GM19193 (cell line): ENCODE results near the gene FEV.

Experiments
- POLR2A ChIP-seq: IDR thresholded peaks from 4 replicates; pipeline ENCODE4 v1.6.1; 2011; ENCODE audit not compliant: insufficient read depth, insufficient read length; ENCODE audit errors: extremely low read depth

The FEV gene

DNA sequence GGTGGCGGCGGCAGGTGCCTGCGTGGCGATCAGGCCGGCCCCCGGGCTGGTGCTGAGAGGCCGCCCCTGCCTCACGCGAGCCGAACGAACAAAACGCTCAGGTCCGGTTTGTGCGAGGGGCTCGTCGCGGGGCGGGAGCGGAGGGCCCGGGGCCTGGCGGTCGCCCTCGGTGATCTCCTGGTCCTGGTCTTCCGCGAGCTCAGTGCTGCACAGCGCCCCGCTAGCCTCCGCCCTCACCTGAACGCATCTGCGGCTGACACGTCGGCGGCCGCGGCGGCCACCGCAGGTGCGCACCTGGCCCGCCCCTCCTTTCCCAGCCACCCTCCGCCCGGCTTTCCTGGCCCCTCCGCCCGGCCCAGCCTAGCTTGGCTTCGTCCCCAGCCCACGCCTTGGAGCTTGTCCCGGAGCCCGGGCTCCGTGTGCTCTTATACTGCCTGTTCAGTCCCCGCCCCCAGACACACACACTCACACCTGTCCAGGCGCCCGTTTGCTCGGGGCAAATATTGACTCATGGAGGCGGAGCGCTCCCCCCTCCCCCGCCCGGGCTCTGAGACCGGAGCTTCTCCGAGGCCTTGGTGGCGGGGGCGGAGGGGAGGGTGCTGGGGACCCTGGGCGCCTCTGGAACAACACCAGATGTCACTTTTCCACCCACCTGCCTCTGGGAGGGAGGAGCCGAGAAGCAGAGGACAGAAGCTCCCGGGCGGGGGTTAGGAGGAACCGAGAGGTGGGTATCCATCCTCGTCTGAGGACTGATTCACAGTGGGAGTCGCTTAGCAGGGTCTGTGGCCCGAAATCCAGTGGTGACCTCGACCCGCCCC, 16.8 kb upstream of the FEV start:
- TF ChIP-seq POLR2A, result no peak

DNA sequence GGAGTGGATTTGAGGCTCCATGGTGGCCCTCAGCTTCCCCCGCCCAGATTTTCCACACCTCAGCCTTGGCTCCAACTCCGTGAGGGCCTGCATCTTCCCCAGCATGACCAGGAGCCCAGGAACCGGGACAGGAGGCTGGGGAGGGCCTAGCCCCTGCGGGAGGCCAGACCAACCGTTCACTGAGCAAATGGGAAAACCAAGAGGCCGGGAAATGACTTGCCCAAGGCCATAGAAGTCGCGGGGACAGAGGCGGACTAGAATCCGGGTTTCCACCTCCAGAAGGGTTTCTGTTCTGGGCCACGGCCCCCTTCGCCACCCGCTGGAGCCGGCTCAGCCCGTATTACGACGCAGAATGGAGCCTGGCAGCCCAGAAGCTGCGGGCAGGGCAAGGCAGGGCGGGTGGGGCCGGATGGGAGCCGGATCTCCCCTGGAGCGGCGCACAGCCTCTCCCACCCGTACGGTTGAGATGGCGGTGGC, 16.2 kb upstream of the FEV start:
- no peak for TF ChIP-seq POLR2A

DNA sequence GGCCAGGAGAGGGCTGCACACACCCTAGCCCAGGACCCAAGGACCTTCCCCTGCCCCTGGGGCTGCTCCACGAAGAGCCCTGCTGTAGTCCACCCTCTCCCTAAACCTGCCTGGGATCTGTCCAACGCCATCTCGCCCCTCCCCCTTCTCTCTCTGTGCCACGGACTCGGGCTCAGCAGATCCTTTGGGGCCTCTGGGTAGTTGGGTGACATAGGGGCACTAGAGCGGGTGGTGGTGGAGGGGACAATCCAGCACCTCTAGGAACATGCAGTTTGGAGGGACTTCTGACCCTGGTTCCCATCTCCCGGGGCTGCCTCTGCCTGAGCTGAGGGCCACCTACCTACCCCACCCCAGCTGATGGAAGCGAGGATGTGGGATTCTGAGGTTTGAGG, 15.6 kb upstream of the FEV start:
- no peak for TF ChIP-seq POLR2A

DNA sequence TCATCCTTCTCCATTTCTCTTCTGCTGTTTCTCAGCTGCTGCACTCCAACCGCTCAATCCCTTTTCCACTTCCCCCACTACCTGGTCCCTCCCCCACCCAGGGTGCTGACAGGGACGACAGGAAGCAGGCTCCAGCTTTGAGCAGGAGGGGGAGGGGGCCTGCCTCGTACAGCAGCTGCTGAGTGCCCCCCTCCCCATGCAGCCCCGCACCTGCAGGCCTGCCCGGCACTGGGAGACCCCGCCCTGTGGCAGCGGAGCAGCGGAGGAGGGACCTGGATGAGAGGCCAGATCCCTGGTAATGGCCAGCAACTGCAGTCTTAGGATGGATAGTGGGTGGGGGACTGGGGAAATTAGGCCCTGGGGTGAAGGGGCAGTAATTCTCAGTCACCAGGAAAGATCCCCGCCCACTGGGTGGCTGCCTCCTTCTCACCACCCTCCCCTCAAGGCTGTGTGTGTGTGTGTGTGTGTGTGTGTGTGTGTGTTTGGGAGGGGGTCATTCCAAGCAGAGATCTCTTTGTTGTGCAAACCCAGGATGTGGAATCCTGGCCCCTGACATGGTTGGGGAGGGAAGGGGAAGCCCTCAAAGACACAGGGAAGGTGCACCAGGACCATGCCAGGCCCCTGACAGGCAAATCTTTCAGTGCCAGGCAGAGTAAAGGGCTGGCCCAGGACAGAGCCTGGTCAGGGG, 15.0 kb upstream of the FEV start:
- no peak for TF ChIP-seq POLR2A

DNA sequence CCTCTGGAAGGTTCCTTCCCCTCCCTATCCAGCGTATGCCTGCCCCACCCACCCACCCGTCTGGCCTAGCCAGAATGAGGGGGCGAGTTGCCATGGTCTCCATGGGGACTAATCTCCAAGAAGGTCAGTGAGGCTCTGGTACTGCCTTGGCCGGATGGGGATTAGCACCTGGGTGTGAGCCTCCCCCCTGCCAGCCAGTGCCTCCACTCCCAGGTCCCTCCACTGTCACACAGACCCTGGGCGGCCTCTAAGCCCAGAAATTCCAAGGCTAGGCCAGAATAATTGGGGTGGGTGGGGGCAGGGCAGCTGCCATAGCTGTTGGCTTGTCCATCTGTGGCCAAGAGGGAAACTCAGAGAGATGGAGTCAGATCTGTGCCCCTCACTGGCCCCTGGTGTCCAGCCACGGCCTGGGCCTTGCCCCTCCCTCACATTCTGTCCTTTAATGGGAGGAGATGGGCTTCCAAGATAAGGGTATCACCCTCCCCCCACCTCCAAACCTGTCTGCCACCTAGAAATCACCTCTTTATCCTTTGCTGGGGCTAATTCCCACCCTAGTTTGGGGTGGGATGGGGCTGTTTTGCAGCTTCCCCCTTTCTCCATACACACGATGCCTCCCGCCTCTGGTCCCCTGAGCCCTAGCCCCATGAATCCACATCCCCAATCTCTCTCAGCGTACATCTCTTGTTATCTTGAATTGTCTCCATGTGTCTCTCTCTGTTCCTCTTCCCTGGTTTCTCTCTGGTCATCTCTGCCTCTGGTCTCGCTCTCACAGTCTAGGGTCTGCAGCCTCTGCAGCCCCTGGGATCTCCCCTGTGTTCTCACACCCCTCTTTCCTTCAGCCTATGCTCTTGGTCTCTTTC, 14.3 kb upstream of the FEV start:
- no peak for TF ChIP-seq POLR2A

DNA sequence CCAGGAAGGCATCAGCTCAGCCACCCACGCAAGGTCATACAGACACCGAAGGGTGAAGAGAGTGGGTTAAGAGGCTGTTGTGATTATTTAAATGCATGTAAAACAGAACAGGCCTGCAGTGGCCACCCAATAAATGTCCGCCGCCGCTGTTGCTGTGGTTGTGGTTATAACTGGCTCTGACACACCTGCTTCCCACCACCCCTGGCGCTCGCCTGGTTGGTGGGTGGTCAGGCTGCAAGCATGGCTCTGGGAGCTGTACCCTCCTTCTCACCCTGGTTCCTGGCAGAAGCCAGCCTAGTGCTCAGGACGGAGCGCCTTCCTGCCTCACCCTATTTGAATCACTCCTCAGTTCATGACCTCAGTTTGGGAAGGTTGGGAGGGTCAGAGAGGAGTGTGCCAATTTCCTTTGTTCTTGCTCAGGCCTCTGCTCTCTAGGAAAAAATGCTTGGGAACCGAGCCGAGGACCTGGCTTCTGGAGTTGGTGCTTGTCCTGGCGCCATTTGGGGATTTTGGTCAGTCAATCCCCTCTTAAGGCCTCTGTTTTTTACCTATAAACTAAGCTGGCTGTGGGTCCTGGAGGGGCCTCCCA, 13.5 kb upstream of the FEV start:
- TF ChIP-seq POLR2A, result no peak

DNA sequence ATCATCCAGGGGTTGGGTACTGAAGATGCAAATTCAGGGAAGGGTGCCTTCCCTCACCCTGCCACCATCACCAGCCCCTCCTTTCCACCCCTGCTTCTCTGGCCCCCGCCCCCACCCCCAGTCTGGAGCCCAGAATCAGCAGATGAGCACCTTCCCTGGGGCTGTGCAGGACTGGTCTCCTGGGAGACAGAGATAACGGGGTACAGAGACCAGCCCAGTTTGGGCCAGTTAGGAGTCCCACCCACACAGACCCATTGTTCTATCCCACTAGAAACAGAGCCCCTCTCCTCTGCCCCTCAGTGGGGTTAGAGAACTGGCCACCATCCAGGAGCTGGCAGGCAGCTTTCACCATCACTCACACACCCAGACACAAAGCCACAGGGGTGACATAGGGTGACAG, 12.7 kb upstream of the FEV start:
- no peak for TF ChIP-seq POLR2A

DNA sequence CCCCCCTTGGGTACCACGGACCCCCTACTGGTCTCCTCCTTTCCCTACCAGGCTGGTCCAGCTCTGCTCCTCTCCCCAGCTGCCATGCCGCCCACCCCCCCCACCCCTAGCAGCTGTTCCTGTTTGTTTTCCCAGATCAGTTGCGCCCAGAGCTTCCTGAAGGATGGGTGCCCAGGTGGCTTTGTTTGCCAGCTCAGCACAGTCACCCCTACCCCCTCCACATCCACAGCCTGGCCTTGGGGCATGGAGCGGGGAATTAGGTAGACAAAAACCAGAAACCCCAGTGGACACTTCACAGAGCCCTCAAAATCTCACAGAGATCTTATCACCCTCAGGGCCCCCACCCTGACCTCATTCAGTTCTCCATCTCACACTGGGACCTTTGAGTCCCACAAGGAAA, 12.0 kb upstream of the FEV start:
- no peak for TF ChIP-seq POLR2A

DNA sequence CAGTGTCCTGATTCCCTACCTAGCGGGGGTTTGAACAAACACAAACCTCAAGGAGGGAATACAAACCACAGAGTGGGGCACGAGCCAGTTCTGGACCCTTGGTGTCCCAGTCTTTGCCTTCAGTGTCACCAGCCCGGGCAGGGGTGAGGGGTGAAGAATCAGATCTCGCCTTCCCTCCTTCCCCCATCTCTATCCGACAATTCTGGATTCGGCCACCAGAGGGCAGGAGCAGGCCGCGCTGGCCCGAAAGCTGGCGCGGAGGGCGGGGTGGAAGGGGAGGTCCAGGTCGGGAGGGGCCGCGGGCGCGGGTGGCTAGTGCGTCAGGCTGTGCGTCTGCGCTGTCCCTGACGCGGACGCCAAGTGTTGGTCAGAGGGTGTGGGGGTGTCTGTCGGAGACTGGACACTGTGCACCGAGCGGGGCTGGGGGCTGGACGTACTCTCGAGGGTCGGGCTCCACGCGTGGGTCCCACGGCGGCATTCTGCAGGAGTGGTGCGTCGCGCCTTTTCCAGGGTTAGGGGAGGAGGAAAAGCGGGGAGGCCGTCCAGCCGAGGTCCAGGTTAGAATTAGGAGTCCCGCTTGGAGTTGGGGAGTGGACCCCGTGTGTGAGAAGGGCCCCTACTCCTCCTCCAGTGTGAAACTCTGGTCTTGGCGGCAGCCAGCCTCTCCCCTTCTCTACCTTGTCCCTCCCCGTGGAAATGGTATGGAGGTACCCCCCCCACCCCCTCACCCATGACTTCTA, 11.2 kb upstream of the FEV start:
- TF ChIP-seq POLR2A, result no peak

DNA sequence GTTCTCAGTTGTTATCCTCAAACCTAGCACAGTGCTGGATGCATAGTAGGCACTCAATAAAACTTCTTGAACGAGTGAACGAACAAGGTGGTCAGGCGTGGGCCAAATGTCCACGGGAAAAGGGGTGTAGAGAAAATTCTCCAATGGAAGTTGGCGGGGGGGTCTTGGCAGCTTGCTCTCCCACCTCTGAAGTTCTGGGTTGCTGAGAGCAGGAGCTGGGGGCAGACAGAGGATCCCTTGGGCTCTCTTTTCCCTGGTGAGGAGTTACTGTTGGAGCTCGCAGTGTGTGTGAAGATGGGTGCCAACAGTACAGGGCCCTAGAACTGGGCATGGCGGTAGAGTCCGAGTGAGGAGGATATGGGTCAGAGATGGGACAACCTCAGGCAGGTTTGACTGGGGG, 10.6 kb upstream of the FEV start:
- no peak for TF ChIP-seq POLR2A

DNA sequence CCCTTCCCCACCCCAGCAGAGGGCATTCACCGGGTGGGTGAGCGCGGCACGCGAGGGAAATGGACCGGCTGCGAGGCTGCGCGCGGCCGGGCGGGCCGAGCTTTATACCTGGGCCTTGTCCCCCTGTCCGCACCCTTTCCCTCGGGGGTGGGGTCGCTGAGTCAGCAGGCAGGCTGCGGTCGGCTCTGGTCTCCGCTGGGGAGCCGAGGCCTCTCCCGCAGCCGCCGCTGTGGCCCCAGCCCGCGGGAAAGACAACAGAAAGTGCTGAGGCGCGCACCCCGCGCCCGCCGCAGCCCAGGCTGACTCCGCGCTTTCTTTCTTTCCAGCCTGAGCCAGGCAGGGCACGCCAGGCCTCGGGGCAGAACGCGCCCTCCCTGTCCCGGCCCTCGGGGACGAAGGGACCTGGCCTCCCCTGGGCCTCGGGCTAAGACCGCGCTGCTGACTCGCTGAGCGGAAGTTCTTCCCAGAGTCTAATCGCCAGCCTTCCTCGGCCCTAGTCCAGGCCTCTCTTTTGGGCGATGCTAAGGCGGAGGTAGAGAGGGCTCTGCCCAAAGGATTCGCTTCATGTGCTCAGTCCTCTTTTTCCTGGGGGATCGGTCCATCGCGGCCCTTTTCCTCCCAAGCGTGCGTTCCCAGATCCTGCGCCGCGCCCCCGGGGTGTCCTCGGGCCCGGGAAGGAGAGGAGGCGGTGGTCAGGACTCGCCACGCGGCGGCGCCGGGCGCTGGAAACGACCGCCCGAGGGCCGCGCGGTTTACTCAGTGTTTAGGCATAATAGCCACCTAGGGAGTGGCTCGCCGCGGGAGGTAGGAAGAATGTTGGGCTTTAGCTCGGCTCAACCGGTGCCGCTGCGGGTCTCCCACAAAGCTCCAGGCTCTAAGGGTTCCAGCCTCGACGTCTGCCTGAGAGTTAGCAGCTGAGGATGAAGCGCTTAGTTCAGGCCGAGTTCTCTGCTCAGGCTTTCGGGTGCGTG, 8.6 kb upstream of the FEV start, which contains the start of gene CRYBA2:
CRYBA2 (minus strand) TSS at position 78 of the 971 bp plus-strand sequence. CDS start 246 bp downstream, outside the sequence.
- TF ChIP-seq POLR2A, result no peak

DNA sequence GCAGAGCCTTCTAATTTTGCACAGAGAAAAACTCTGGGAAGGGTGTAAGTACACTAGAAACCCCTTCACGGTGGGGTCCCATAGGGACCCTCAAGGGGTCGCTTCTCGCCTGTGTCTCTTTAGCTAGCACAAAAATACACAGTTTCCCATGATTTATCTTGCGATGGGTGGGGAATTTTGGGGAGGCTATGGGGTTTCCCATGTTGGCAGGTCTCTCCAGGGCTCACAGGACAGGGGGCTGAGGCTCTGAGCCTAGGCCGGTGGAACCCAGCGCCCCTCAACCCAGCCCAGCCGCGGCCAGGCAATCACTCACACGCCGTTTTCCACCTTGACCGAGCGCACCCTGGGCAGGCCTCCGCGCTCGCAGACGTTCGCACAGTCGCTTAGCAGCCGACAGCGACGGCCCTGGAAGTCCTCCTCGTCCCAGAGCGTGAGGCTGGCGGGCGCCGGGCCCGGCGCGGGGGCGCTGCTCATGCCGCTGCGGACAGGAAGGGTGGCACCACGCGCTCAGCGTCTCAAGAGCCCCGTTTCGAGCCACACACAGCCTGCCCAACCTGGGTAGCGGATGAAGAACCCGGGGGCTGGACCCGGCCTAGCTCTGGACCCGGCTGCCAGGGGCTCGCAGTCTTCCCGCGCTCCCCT, 7.8 kb upstream of the FEV start:
- TF ChIP-seq POLR2A, result no peak
